ENCODE data around the gene FEN1. TPM values are rescaled to one million over a fixed set of nuclear protein-coding genes. Genes with fewer than 3 reads are reported as not detected.

Gene FEN1
- total RNA-seq, 2 donors from 2014 or later, result 9.4 to 11.4 TPM

GRCh38 chr11:61771195-61771894 is 21.4 kb upstream of the FEN1 start:
- no peak for DNase-seq
- intact Hi-C loops (cut with DNase I), result no loop called here
- no peak for ATAC-seq

GRCh38 chr11:61771985-61772455 is 20.7 kb upstream of the FEN1 start:
- DNase-seq (no peak), ATAC-seq (peak in 1 of 2 donors; percentile 19)
- intact Hi-C loops (cut with DNase I), result no loop called here

GRCh38 chr11:61773356-61773755 is 19.4 kb upstream of the FEN1 start:
- intact Hi-C loops (cut with DNase I), result no loop called here
- no peak for ATAC-seq
- no peak for DNase-seq

- ATAC-seq (no peak), DNase-seq (no peak)
- intact Hi-C loops (cut with DNase I), result no loop called here
These were observed 18.9 kb upstream of the FEN1 start for GRCh38 chr11:61773809-61774208.

- DNase-seq, result no peak
- intact Hi-C loops (cut with DNase I), result no loop called here
These were observed 18.3 kb upstream of the FEN1 start for GRCh38 chr11:61774411-61774810.

GRCh38 chr11:61775106-61775505 is 17.6 kb upstream of the FEN1 start:
- intact Hi-C loops (cut with DNase I), result no loop called here
- no peak for DNase-seq
- no peak for ATAC-seq

More at GRCh38 chr11:61774411-61774810, 18.3 kb upstream of the FEN1 start:
- ATAC-seq, result no peak

GRCh38 chr11:61775606-61776554 is 16.8 kb upstream of the FEN1 start:
- DNase-seq (peak; percentile 32), ATAC-seq (peak; percentile 14 to 45)
- intact Hi-C loops (cut with DNase I), result no loop called here

- DNase-seq (peak; percentile 57), ATAC-seq (peak in 1 of 2 donors; percentile 18)
- intact Hi-C loops (cut with DNase I), result no loop called here
These were observed 16.1 kb upstream of the FEN1 start for GRCh38 chr11:61776561-61777075.

GRCh38 chr11:61777234-61778090 is 15.2 kb upstream of the FEN1 start:
- DNase-seq (peak; percentile 55), ATAC-seq (peak; percentile 45 to 59)
- intact Hi-C loops (cut with DNase I), result no loop called here

- intact Hi-C loops (cut with DNase I), result no loop called here
- DNase-seq, result no peak
- no peak for ATAC-seq
These were observed 14.3 kb upstream of the FEN1 start for GRCh38 chr11:61778357-61778886.

GRCh38 chr11:61778920-61779650 is 13.6 kb upstream of the FEN1 start:
- intact Hi-C loops (cut with DNase I), result no loop called here
- ATAC-seq (no peak), DNase-seq (no peak)

GRCh38 chr11:61779666-61780525 is 12.8 kb upstream of the FEN1 start:
- no peak for DNase-seq
- no peak for ATAC-seq
- intact Hi-C loops (cut with DNase I), result no loop called here

GRCh38 chr11:61780581-61781162 is 12.0 kb upstream of the FEN1 start:
- intact Hi-C loops (cut with DNase I), result no loop called here
- ATAC-seq, result no peak
- no peak for DNase-seq

- DNase-seq (no peak), ATAC-seq (no peak)
- intact Hi-C loops (cut with DNase I), result no loop called here
These were observed 11.1 kb upstream of the FEN1 start for GRCh38 chr11:61781585-61781984.

GRCh38 chr11:61782299-61782698 is 10.4 kb upstream of the FEN1 start:
- DNase-seq (no peak), ATAC-seq (no peak)
- intact Hi-C loops (cut with DNase I), result no loop called here

GRCh38 chr11:61782841-61783240 is 9.9 kb upstream of the FEN1 start:
- DNase-seq (no peak), ATAC-seq (no peak)
- intact Hi-C loops (cut with DNase I), result no loop called here

Data from left cardiac atrium (tissue), 4 donors.